Measurements from ENCODE around the gene LDLRAD2.

Gene LDLRAD2

DNA sequence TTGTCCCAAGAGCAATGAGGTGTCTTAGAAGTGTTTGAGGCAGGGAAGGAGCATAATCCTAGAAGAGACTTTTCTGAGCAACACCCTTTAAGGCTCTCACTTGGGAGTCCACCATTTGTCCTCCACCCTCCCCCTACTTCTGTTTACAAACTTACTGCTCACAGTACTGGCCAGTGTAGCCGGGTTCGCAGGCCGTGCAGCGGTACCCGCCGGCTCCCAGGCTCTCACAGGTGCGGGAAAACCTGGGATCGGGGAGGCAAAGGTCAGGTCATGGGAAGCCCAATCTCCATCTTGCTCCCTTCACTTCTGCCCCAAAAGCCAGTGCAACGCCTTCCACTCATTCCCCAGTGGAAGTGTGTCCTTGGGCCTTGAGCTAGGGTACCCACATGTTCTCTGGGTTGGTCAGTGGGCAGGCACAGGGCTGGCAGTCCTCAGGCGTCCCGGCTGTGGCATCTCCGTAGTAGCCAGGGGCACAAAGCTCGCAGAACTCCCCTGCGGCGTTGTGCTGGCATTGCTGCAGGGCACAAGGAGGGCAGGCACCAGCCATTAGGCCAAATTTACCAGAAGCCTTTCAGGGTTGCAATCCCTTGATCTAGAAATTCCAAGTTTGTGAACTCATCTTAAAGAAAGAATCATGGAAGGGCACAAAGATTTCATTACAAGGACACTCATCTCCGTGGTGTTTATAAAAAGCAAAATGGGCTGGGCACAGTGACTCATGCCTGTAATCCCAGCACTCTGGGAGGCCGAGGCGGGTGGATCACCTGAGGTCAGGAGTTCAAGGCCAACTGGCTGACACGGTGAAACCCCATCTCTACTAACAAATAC, 49.8 kb downstream of the LDLRAD2 start:
- peaks cover 30% of the 10 kb centered on the region for H3K4me1 Mint-ChIP-seq (ENCODE audit: low read depth)
- intact Hi-C loops (cut with micrococcal nuclease) = loop anchor here (10.0 kb wide), 1 partner anchor 103 kb away; no protein-coding TSS in a partner anchor
- H3K36me3 Mint-ChIP-seq (ENCODE audit: low read depth) = peaks cover 87% of the 10 kb centered on the region
- H3K9me3 Mint-ChIP-seq = no peaks in the 10 kb centered on the region
- no peak overlapping the region for H3K4me3 Mint-ChIP-seq
- H3K27ac Mint-ChIP-seq = no peak overlapping the region
- H3K27me3 Mint-ChIP-seq = no peaks in the 10 kb centered on the region

DNA sequence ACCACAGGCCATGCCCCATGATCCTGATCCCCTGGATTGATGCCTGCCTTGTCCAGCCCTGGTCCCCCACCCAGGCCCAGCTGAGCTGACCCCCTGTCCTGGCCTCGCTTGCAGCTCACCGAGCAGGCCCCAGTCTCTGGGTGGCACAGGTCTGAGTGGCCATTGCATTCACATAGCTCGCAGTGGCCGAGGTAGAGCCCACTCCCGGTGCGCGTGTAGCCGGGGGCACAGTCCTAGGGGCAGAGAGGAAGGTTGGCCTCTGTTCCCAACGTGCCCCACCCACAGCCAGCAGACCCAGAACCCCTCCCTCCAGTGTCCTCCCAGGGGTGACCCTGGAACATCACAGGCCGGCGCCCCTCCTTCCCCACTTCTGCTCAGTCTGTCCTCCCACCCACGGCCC, 51.9 kb downstream of the LDLRAD2 start:
- peaks cover 79% of the 10 kb centered on the region for H3K36me3 Mint-ChIP-seq (ENCODE audit: low read depth)
- H3K4me1 Mint-ChIP-seq (ENCODE audit: low read depth) = peaks cover 14% of the 10 kb centered on the region
- H3K9me3 Mint-ChIP-seq = no peaks in the 10 kb centered on the region
- H3K4me3 Mint-ChIP-seq = no peak overlapping the region
- H3K27ac Mint-ChIP-seq = no peak overlapping the region
- intact Hi-C loops (cut with micrococcal nuclease) = loop anchor here (10.0 kb wide), 1 partner anchor 101 kb away; no protein-coding TSS in a partner anchor
- no peaks in the 10 kb centered on the region for H3K27me3 Mint-ChIP-seq

- H3K27ac Mint-ChIP-seq = no peak overlapping the region
- intact Hi-C loops (cut with micrococcal nuclease) = loop anchor here (10.0 kb wide), 1 partner anchor 100 kb away; no protein-coding TSS in a partner anchor
- peaks cover 14% of the 10 kb centered on the region for H3K4me1 Mint-ChIP-seq (ENCODE audit: low read depth)
These were observed 52.7 kb downstream of the LDLRAD2 start for GRCh38 chr1:21864730-21865129.

GRCh38 chr1:21865609-21865942, 53.5 kb downstream of the LDLRAD2 start:
- H3K9me3 Mint-ChIP-seq = no peaks in the 10 kb centered on the region
- intact Hi-C loops (cut with micrococcal nuclease) = loop anchor here (10.0 kb wide), 1 partner anchor 99 kb away; no protein-coding TSS in a partner anchor
- peaks cover 77% of the 10 kb centered on the region for H3K36me3 Mint-ChIP-seq (ENCODE audit: low read depth)
- peaks cover 14% of the 10 kb centered on the region for H3K4me1 Mint-ChIP-seq (ENCODE audit: low read depth)
- H3K27ac Mint-ChIP-seq = no peak overlapping the region
- H3K27me3 Mint-ChIP-seq = no peaks in the 10 kb centered on the region
- H3K4me3 Mint-ChIP-seq = no peak overlapping the region

More at GRCh38 chr1:21864730-21865129, 52.7 kb downstream of the LDLRAD2 start:
- Mint-ChIP-seq H3K36me3 (ENCODE audit: low read depth) (peaks cover 77% of the 10 kb centered on the region), H3K4me3 (no peak overlapping the region), H3K27me3 (no peaks in the 10 kb centered on the region), H3K9me3 (no peaks in the 10 kb centered on the region)

DNA sequence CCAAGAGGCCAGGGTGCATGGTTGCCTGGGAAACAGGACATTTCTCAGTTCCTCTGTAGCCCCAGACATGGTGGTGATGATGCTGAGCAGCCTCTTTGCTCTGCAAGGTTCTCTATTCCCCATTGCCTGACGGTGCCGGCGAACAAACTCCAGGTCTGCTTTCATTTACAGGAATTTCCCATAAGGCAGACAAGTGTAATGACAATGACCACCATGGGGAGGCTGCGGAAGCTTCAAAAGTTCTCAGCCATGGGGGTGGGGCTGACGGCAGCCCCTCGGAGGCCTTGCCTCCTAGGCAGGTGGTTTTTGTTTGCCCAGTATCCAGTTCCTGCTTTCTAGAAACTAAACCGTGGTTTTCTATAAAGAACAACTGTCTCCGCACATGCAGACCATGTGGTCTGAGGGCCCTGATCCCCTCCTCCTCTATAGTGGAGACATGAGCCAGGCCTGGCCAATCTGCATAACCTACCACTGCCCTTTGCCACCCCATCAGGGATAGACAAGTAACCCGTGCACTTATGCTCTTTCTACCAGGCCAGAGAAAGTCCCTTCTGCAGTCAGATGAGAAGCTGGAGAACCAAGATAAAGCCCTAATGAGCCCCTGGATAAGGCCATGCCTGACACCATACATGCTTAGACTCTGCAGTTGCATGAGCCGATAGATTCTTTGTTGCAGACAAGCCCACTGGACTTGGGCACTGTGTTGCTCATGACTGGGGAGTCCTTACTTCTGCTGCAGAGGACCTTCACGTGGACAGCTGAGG, 54.1 kb downstream of the LDLRAD2 start:
- Mint-ChIP-seq H3K9me3 (no peaks in the 10 kb centered on the region), H3K36me3 (ENCODE audit: low read depth) (peaks cover 77% of the 10 kb centered on the region), H3K4me1 (ENCODE audit: low read depth) (peaks cover 14% of the 10 kb centered on the region), H3K27me3 (no peaks in the 10 kb centered on the region), H3K27ac (no peak overlapping the region), H3K4me3 (no peak overlapping the region)
- intact Hi-C loops (cut with micrococcal nuclease) = loop anchor here (10.0 kb wide), 1 partner anchor 99 kb away; no protein-coding TSS in a partner anchor

- no peak overlapping the region for H3K4me3 Mint-ChIP-seq
- no peaks in the 10 kb centered on the region for H3K9me3 Mint-ChIP-seq
- no peak overlapping the region for H3K27ac Mint-ChIP-seq
- H3K36me3 Mint-ChIP-seq (ENCODE audit: low read depth) = peaks cover 77% of the 10 kb centered on the region
- peaks cover 14% of the 10 kb centered on the region for H3K4me1 Mint-ChIP-seq (ENCODE audit: low read depth)
- no peaks in the 10 kb centered on the region for H3K27me3 Mint-ChIP-seq
- intact Hi-C loops (cut with micrococcal nuclease) = loop anchor here (10.0 kb wide), 1 partner anchor 98 kb away; no protein-coding TSS in a partner anchor
These were observed 54.6 kb downstream of the LDLRAD2 start for GRCh38 chr1:21866707-21867043.

GRCh38 chr1:21867451-21867996, 55.5 kb downstream of the LDLRAD2 start:
- Mint-ChIP-seq H3K4me1 (ENCODE audit: low read depth) (peaks cover 14% of the 10 kb centered on the region), H3K27ac (no peak overlapping the region), H3K27me3 (no peaks in the 10 kb centered on the region), H3K36me3 (ENCODE audit: low read depth) (peaks cover 77% of the 10 kb centered on the region), H3K4me3 (no peak overlapping the region), H3K9me3 (no peaks in the 10 kb centered on the region)
- intact Hi-C loops (cut with micrococcal nuclease) = loop anchor here (10.0 kb wide), 1 partner anchor 97 kb away; no protein-coding TSS in a partner anchor

DNA sequence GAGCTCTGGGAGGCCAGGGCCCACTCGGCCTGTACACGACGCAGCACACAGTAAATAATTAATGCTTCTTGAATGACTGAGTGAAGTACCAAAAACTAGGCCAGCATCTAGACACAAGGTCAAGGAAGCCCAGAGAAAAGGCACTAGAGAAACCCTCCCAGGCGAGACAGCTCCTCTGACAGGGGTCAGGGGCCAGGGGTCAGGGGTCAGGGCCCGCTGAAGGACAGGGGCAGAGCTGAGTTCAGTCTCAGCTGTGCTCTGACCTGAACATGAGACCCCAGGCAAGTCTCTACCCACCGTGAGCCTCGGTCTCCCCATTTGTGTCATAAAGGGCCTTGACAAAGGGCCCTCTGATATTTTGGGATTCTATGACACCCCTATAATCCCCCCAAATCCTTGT, 56.4 kb downstream of the LDLRAD2 start:
- Mint-ChIP-seq H3K27me3 (no peaks in the 10 kb centered on the region), H3K27ac (no peak overlapping the region), H3K4me1 (ENCODE audit: low read depth) (peaks cover 14% of the 10 kb centered on the region), H3K9me3 (no peaks in the 10 kb centered on the region), H3K36me3 (ENCODE audit: low read depth) (peaks cover 77% of the 10 kb centered on the region), H3K4me3 (no peak overlapping the region)
- intact Hi-C loops (cut with micrococcal nuclease) = loop anchor here (10.0 kb wide), 1 partner anchor 96 kb away; no protein-coding TSS in a partner anchor

GRCh38 chr1:21868941-21869454, 56.9 kb downstream of the LDLRAD2 start:
- H3K9me3 Mint-ChIP-seq = no peaks in the 10 kb centered on the region
- intact Hi-C loops (cut with micrococcal nuclease) = loop anchor here (10.0 kb wide), 1 partner anchor 96 kb away; no protein-coding TSS in a partner anchor
- H3K36me3 Mint-ChIP-seq (ENCODE audit: low read depth) = peaks cover 79% of the 10 kb centered on the region
- peaks cover 14% of the 10 kb centered on the region for H3K4me1 Mint-ChIP-seq (ENCODE audit: low read depth)
- H3K27me3 Mint-ChIP-seq = no peaks in the 10 kb centered on the region
- H3K4me3 Mint-ChIP-seq = no peak overlapping the region
- H3K27ac Mint-ChIP-seq = no peak overlapping the region

GRCh38 chr1:21869620-21870121, 57.6 kb downstream of the LDLRAD2 start:
- Mint-ChIP-seq H3K36me3 (ENCODE audit: low read depth) (peaks cover 79% of the 10 kb centered on the region), H3K9me3 (no peaks in the 10 kb centered on the region), H3K4me1 (ENCODE audit: low read depth) (peaks cover 14% of the 10 kb centered on the region), H3K4me3 (no peak overlapping the region), H3K27ac (no peak overlapping the region), H3K27me3 (no peaks in the 10 kb centered on the region)
- intact Hi-C loops (cut with micrococcal nuclease) = loop anchor here (10.0 kb wide), 1 partner anchor 95 kb away; no protein-coding TSS in a partner anchor

GRCh38 chr1:21870611-21871010, 58.5 kb downstream of the LDLRAD2 start:
- Mint-ChIP-seq H3K4me1 (ENCODE audit: low read depth) (peaks cover 11% of the 10 kb centered on the region), H3K27ac (no peak overlapping the region), H3K9me3 (no peaks in the 10 kb centered on the region), H3K36me3 (ENCODE audit: low read depth) (peaks cover 79% of the 10 kb centered on the region), H3K27me3 (no peaks in the 10 kb centered on the region), H3K4me3 (no peak overlapping the region)
- intact Hi-C loops (cut with micrococcal nuclease) = no loop called here

GRCh38 chr1:21871943-21872342, 59.9 kb downstream of the LDLRAD2 start:
- no peak overlapping the region for H3K27ac Mint-ChIP-seq

GRCh38 chr1:21872445-21873079, 60.5 kb downstream of the LDLRAD2 start:
- H3K27ac Mint-ChIP-seq = no peak overlapping the region
- intact Hi-C loops (cut with micrococcal nuclease) = no loop called here
- no peaks in the 10 kb centered on the region for H3K9me3 Mint-ChIP-seq
- no peaks in the 10 kb centered on the region for H3K27me3 Mint-ChIP-seq
- peaks cover 96% of the 10 kb centered on the region for H3K36me3 Mint-ChIP-seq (ENCODE audit: low read depth)
- no peaks in the 10 kb centered on the region for H3K4me1 Mint-ChIP-seq (ENCODE audit: low read depth)
- H3K4me3 Mint-ChIP-seq = no peak overlapping the region

More at GRCh38 chr1:21871943-21872342, 59.9 kb downstream of the LDLRAD2 start:
- Mint-ChIP-seq H3K4me1 (ENCODE audit: low read depth) (no peaks in the 10 kb centered on the region), H3K9me3 (no peaks in the 10 kb centered on the region), H3K4me3 (no peak overlapping the region), H3K36me3 (ENCODE audit: low read depth) (peaks cover 90% of the 10 kb centered on the region), H3K27me3 (no peaks in the 10 kb centered on the region)
- intact Hi-C loops (cut with micrococcal nuclease) = no loop called here
